ENCODE results near the gene MUC5B. TPM values are rescaled to one million over a fixed set of nuclear protein-coding genes. Genes with fewer than 3 reads are reported as not detected.

MUC5B gene
- total RNA-seq, 1 donor from 2014 or later, result not detected

DNA sequence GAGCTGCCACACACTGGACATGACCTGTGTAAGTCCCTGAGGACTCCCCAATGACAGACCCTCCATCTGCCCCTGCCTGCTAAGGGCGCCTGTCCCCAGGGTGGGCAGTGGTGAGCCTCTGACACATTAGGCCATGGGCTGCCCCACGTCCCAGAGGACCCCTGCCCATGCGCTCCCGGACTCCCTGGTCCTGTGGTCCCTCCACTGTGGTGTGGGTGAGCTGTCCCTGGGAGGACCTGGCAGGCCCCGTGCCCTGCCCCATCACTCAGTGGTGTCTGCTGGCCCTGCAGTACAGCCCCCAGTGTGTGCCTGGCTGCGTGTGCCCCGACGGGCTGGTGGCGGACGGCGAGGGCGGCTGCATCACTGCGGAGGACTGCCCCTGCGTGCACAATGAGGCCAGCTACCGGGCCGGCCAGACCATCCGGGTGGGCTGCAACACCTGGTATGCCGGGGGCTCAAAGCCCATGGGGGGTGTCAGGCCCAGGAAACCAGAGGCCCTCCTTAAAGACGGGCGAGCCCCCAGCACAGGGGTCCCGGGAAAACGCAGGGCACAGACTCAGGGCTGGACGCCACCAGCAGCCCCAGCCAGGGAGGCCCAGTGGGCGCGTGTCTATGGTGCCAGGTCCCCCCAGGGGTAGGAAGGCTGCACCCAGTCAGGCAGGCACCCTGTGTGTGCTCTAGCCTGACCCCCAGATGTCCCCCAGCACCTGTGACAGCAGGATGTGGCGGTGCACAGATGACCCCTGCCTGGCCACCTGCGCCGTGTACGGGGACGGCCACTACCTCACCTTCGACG lies 46.4 kb upstream of the MUC5B start:
- TF ChIP-seq CTCF (IDR thresholded peaks at IDR 0.05; ENCODE audit: unreplicated experiment), result no peak
- H3K4me1 Mint-ChIP-seq (ENCODE audit: low read depth), result no peaks in the 10 kb centered on the region
- H3K27ac Mint-ChIP-seq, result no peak overlapping the region
- H3K4me3 Mint-ChIP-seq (ENCODE audit: low read depth), result no peak overlapping the region
- no peak for DNase-seq (ENCODE audit: low spot score, unreplicated experiment)
- no peaks in the 10 kb centered on the region for H3K36me3 Mint-ChIP-seq (ENCODE audit: insufficient read depth)
- H3K9me3 Mint-ChIP-seq (ENCODE audit: low read depth), result no peaks in the 10 kb centered on the region
- H3K27me3 Mint-ChIP-seq, result peaks cover 3% of the 10 kb centered on the region

DNA sequence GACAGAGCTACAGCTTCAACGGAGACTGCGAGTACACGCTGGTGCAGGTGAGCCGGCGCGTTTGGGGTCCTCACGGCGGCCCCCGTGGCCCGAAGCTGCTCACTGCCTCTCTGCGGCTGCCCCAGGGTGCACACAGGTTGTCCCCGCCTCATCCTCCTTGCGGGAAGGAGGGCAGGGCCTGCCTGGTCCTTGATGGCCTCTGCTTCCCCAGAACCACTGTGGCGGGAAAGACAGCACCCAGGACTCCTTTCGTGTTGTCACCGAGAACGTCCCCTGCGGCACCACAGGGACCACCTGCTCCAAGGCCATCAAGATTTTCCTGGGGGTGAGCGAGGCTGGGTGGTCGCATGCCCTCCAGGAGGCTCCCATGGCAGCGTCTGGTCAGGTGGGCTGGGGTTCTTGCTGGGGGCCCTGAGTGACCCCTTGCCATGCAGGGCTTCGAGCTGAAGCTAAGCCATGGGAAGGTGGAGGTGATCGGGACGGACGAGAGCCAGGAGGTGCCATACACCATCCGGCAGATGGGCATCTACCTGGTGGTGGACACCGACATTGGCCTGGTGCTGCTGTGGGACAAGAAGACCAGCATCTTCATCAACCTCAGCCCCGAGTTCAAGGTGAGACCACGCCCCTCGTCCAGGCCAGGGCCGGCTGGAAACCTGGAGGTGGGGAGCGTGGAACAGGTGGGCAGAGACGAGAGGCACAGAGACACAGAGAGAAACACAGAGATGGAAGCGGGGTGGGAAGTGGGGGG lies 45.7 kb upstream of the MUC5B start:
- DNase-seq (ENCODE audit: low spot score, unreplicated experiment), result no peak
- no peaks in the 10 kb centered on the region for H3K36me3 Mint-ChIP-seq (ENCODE audit: insufficient read depth)
- no peak overlapping the region for H3K27ac Mint-ChIP-seq
- H3K9me3 Mint-ChIP-seq (ENCODE audit: low read depth), result no peaks in the 10 kb centered on the region
- no peak for TF ChIP-seq CTCF (IDR thresholded peaks at IDR 0.05; ENCODE audit: unreplicated experiment)
- no peaks in the 10 kb centered on the region for H3K4me1 Mint-ChIP-seq (ENCODE audit: low read depth)
- H3K4me3 Mint-ChIP-seq (ENCODE audit: low read depth), result no peak overlapping the region
- peaks cover 3% of the 10 kb centered on the region for H3K27me3 Mint-ChIP-seq

DNA sequence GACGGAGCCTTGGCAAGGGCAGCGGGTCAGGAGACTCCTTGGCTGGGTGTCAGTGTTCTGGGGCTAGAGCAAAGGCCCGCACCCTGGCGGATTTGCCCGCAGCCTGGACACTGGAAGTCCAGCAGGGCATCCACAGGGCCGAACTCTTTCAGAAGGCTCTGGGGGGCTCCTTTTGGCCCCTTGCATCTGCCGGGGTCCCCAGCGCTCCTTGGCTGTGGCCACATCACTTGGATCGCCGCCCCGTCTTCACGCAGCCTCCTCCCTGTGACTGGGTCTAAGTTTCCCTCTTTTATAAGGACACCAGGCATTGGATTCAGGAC lies 45.1 kb upstream of the MUC5B start:
- no peaks in the 10 kb centered on the region for H3K4me1 Mint-ChIP-seq (ENCODE audit: low read depth)
- no peak overlapping the region for H3K27ac Mint-ChIP-seq
- H3K9me3 Mint-ChIP-seq (ENCODE audit: low read depth), result no peaks in the 10 kb centered on the region
- no peak for DNase-seq (ENCODE audit: low spot score, unreplicated experiment)
- peaks cover 3% of the 10 kb centered on the region for H3K27me3 Mint-ChIP-seq
- no peak overlapping the region for H3K4me3 Mint-ChIP-seq (ENCODE audit: low read depth)
- no peak for TF ChIP-seq CTCF (IDR thresholded peaks at IDR 0.05; ENCODE audit: unreplicated experiment)
- H3K36me3 Mint-ChIP-seq (ENCODE audit: insufficient read depth), result no peaks in the 10 kb centered on the region

GRCh38 chr11:1178201-1178885 lies 44.5 kb upstream of the MUC5B start:
- no peaks in the 10 kb centered on the region for H3K9me3 Mint-ChIP-seq (ENCODE audit: low read depth)
- peaks cover 3% of the 10 kb centered on the region for H3K27me3 Mint-ChIP-seq
- H3K36me3 Mint-ChIP-seq (ENCODE audit: insufficient read depth), result no peaks in the 10 kb centered on the region
- DNase-seq (ENCODE audit: low spot score, unreplicated experiment), result no peak
- TF ChIP-seq CTCF (IDR thresholded peaks at IDR 0.05; ENCODE audit: unreplicated experiment), result no peak
- H3K4me3 Mint-ChIP-seq (ENCODE audit: low read depth), result no peak overlapping the region
- no peak overlapping the region for H3K27ac Mint-ChIP-seq
- H3K4me1 Mint-ChIP-seq (ENCODE audit: low read depth), result no peaks in the 10 kb centered on the region

GRCh38 chr11:1178906-1179305 lies 44.0 kb upstream of the MUC5B start:
- Mint-ChIP-seq H3K4me3 (ENCODE audit: low read depth) (no peak overlapping the region), H3K27ac (no peak overlapping the region)
- DNase-seq (ENCODE audit: low spot score, unreplicated experiment), result no peak

More at GRCh38 chr11:1178906-1179305, 44.0 kb upstream of the MUC5B start:
- TF ChIP-seq CTCF (IDR thresholded peaks at IDR 0.05; ENCODE audit: unreplicated experiment), result no peak
- Mint-ChIP-seq H3K9me3 (ENCODE audit: low read depth) (no peaks in the 10 kb centered on the region), H3K4me1 (ENCODE audit: low read depth) (no peaks in the 10 kb centered on the region), H3K36me3 (ENCODE audit: insufficient read depth) (no peaks in the 10 kb centered on the region), H3K27me3 (peaks cover 3% of the 10 kb centered on the region)

Data from progenitor cell of endocrine pancreas (in vitro differentiated cells).